Germinal center (tissue), 1 donor: ENCODE data around the gene MYOM3.

Experiments used
- DNase-seq: peaks from one replicate; pipeline ENCODE4 v3.0.0; 2012; ENCODE audit warnings: mixed read lengths, low spot score

MYOM3 gene

DNA sequence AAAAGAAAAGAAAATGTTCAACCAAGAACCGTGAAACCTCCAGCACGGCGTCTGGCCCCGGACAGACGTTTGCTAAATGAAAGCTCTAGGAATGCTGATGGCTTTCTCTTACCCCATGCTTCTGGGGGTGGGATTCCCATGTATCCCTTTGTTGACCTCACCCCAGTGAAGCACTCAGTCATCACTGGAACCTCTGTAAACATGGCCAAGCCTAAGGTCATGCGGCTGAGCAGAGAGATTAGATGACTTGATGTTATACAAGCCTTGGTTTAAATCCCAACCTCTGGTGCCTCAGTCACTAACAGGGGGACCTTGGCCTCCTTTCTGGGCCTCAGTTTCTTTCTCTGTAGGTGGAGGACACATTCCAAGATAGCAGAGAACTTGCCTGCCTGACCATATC is 2.8 kb upstream of the MYOM3 start:
- no peak for DNase-seq

DNA sequence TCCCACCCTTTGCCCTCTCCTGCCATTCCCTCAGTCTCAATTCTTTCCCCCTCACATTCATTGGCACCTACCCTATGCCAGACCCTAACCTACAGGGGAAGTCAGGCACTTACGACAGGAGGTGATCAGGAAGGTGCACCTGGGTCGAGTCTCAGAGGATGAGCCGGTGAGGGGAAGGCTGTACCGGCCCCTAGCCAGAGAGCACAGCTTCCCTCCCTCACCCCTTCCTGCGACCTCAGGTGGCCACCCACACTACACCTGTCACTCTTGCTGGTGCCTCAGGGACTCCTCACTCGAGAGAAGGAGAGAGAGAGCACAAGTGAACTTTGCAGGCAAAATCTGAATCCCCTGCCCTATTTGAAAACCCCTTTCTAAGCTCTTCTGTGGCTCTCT is 1.7 kb upstream of the MYOM3 start:
- no peak for DNase-seq

GRCh38 chr1:24111262-24111995 is 506 bp downstream of the MYOM3 start:
- DNase-seq: no peak

DNA sequence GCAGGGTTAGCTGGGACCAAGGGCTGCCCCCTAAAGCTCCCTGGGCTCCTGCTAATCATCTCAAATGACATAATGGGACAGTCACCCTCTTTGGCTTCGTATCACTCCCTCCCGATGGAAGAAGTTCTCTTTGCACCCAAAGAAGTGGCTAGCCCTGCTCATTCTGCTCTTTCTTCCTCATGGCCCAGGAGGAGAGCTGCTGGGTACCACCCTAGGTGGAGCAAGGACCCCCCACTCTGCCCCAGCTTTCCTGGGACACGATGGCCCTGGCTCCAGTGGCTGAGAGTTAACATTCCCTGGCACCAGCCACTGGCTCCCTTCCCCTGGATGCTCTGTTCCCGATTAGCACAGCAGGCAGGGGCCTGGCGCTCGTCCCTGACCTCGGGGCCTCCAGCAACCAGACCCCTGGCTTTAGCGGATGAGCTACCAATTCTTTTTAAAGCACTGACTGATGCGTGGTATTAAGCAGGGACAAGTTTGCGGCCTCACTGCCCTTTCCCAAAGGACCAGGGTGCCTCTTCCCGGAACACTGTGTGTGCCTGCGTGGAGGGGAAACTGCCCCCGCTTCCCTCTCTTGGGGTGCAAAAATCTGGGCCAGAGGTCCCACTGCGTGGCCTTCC is 1.2 kb downstream of the MYOM3 start:
- DNase-seq: no peak

DNA sequence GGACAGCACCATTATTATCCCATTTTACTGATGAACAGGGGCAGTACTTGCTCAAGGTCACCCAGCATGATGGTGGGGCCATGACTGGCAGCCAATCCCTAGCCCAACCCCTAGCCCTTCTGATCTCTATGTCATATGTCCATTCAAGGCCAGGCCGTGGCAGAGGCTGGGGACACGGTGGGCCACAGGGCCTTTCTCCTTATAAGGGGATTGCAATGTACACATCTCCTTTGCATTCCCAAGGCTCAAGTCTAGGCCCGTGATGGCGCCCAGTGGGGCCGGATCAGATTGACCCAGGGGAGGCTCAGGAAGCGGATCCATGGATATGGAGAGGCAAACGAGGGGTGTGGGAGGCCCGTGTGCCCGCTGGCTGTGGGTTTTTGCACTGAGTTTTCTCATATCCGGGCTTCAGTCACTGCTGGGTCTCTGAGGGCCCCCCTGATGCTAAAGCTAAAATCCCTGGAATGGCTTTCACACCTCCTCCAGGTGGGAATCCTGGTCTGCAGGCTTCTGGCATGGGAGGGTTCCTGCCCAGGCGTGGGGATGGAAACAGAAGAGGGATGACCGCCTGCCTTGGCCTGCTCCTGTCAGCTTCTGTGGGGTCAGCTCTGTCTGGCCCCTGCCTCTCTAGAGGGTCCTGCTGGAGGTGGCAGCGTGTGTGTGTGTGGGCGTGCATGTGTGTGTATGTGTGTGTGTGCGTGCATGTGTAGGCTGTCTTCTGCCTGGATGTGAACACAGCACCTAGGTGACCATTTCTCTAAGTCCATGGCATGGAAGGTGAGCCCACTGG is 2.1 kb downstream of the MYOM3 start:
- no peak for DNase-seq

DNA sequence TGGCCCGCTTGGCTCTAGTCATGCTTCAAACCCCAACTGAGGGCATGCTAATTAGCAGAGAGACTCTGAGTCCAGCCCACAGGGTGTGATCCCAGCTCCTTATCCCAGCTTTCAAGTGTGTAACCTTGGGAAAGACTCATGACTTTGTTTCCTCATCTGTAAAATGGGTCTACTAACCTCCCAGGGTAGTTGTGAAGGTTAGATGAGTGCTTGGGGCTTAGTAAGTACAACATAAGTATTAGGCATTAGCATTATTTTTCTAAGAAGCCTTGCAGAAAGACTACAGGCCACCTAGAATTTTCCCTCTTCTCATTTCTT is 2.8 kb downstream of the MYOM3 start:
- no peak for DNase-seq

DNA sequence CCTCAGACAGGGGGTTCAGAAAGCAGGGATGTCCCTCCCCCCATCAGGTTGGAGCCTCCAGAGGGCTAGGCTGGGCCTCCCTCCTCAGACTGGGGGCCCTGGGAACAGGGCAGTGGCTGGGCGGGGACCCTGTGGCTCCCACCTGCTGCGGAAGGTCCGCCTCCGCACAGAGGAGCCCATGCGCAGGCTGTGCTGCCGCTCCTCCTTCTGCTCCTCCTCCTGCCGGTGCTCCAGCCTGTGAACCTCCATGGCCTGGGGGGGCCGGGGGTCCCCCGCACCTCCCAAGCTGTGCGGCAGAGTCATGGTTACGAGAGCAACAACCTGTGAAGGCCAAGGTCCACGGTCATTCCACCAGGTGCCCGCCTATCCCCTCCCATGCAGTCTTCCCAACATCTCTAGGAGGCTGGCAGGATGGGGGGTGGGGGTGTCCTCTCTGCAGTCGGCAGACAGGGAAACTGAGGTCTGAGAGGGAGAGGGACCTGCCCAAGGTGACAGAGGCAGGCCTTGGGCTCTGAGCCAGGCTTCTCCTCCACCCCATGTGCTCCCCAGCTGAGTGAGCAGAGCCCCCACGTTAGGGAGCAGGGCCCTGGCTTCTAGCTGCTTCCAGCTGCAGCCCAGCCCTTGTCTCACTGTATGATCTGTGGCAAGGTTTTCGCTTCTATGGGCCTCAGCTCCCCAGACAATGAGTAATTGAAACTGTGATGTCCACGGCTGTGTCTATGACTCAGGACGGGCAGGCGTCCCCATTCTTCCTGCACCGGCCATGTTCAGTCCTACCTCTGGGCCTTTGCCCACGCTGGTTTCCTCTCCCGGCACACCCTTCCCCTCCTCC is 3.4 kb downstream of the MYOM3 start:
- DNase-seq: no peak

- no peak for DNase-seq
Measured at GRCh38 chr1:24107462-24108138, 4.3 kb downstream of the MYOM3 start.

GRCh38 chr1:24105368-24106160 is 6.4 kb downstream of the MYOM3 start:
- DNase-seq: no peak

DNA sequence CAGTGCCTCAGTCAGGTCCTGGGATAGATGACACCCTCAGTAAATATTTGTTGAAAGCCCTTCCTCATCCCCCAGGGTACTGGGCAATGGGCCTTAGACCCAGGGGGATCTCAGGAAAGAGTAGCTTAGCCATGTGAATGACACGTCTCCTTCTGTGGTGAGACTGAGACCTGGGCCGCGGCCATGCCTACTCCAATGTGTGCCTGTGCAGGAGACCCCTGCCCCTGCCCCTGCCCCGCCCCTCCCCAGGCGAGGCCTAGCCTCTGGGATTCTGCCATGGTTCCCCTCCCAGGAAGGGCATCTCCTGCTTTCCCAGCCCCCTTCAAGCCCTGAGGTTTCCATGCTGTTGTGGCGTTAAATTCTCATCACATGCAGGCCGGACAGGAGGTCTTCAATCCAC is 7.1 kb downstream of the MYOM3 start:
- DNase-seq: no peak

GRCh38 chr1:24103879-24104278 is 8.1 kb downstream of the MYOM3 start:
- DNase-seq: no peak

GRCh38 chr1:24103408-24103807 is 8.5 kb downstream of the MYOM3 start:
- DNase-seq: no peak

DNA sequence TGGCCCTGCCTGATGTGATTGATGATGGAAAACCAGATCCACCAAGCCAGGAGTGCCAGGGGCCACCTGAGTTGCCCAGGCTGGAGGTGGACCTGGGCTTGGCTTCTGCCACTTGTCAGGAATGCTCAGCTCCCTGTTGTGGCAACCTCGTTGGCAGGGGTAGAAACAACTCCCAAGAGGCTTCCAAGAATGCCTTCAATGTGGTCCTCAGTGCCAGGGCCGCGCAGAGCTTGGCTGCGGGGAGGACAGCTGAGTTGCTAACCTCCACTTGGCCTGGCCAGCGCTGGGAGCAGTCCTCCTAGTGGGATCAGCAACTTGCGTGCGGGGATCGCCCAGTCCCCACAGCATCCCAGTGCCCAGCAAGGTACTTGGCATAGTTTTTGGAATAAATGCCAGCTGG is 9.0 kb downstream of the MYOM3 start:
- DNase-seq: no peak

GRCh38 chr1:24101796-24102586 is 9.9 kb downstream of the MYOM3 start:
- DNase-seq: no peak

GRCh38 chr1:24100945-24101737 is 10.8 kb downstream of the MYOM3 start:
- DNase-seq: no peak

DNA sequence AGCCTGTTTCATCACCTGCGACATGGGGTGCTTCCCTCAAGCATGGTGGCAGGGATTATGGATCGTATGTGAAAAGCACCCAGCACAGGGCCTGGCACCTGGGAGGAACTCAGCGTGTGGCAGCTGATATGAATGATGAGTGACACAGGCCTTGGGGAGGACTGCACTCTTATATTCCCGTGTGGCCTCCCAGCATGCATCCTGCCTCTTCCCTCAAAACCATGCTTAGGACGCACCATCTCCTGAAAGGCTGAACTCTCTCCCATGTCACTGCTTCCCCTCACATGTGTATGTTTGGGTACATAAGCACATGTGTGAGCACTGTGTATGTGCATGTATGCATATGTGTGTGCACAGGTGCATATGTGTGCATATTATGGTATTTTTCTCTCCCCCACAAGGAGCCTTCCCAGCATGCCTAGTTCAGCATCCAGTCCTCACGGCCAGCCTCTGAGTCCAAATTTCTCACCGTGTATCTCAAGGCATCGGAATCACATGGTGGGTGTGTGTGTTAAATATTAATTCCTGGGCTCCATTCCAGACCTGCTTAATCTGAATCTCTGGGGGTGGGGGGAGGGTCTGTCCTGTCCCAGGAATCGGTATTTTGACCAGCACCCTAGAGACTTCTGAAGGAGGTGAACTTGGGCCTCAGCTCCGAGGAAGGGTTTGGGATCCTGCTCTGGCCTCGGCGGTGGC is 12.8 kb downstream of the MYOM3 start:
- DNase-seq: no peak

GRCh38 chr1:24098102-24098501 is 13.8 kb downstream of the MYOM3 start:
- no peak for DNase-seq

DNA sequence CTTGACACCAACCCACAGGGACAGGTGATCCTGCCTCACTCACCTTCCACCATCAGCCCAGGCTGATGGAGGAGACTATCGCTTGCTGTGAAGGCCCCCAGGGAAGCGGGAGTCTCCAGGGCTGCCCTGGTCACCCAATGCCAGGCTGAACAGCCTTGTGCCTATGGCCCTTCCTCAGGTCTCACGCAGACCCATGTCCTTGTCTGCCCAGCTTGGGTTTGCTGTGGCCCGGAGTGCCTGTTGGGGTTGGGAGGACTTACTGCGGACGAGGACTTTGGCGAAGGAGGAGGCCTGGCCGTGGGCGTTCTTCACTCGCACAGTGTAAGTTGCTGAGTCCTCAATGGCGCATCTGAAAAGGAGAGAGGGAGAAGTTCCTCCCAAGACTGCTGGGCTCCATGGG is 14.3 kb downstream of the MYOM3 start:
- no peak for DNase-seq

DNA sequence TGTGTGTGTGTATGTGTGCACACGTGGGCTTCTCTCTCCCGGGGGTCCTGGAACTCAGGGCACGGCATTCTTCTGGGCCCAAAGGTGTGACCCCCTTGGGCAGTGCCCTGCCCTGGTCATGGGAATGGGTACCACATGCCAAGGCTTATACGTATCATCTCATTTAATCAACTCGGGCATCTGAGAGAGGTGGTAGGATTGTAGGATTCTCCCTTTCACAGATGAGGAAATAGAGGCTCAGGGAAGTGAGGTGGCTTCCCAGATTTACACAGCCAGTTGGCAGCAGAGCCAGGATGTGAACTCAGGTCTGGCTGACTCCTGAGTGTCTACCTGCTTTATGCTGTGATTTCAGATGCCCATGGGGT is 15.2 kb downstream of the MYOM3 start:
- DNase-seq: no peak
